ENCODE results near the gene CEACAM20. TPM values are rescaled to one million over a fixed set of nuclear protein-coding genes. Genes with fewer than 3 reads are reported as not detected.
"Not testable (repeated sequence)": the region's sequence is repeated elsewhere in the genome, so short reads cannot be mapped to it uniquely, and the experiment has no call there.

Gene CEACAM20
- total RNA-seq, 1 donor from 2014 or later: not detected

- DNase-seq (ENCODE audit: low read depth in 2 of 2): no peak
These were observed 32.8 kb downstream of the CEACAM20 start for GRCh38 chr19:44496711-44497110.

GRCh38 chr19:44476559-44477408, 52.7 kb downstream of the CEACAM20 start:
- DNase-seq (ENCODE audit: low read depth in 2 of 2): peak; percentile 18 to 19

DNA sequence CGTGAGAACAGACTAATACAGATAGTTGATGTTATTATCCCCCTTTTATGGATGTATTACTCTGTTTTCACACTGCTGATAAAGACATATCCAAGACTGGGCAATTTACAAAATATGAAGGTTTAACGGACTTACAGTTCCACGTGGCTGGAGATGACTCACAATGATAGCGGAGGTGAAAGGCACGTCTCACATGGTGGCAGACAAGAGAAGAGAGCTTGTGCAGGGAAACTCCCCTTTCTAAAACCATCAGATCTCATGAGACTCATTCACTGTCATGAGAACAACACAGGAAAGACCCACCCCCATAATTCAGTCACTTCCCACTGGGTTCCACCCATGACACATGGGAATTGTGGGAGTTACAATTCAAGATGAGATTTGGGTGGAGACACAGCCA, 60.7 kb downstream of the CEACAM20 start:
- not testable (repeated sequence) for DNase-seq (ENCODE audit: low read depth in 2 of 2)

DNA sequence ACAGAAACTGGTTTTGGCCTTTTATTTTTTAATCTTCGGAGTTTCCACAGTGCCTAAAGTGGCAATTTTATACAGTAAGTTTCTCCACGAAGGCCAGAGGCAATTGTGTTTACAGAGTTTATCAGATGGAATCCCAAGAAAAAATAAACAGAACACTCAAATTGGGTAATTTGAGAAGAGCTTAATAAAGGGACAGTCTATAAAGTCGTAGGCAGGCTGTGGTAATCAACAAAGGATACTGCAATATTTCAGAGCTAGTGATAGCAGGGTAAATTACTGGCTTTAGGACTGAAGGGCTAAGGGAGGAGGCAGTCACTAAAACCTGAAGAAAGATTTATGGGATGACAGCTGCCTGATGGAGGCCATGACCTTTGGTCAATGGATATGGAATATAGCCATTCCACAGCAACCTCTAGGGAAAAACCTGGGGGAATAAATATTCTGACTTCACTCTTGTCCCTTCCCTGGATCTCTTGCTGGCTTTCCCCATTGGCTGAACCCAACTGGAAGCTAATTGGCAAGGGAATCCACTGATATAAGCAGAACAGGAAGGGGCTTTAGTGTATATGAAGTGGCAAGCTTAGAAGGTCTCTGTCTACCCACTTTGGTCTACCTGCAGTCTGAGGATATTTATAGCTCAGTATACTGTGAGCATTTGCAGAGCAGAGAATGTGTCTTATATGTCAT, 66.7 kb downstream of the CEACAM20 start:
- not testable (repeated sequence) for DNase-seq (ENCODE audit: low read depth in 2 of 2)

Other genes starting within 250 kb of the CEACAM20 start
- gene ZNF235, start 224.7 kb downstream of the CEACAM20 start, total RNA-seq: 3.5 and 7.5 TPM in 2 replicates
- 5.0 and 6.0 TPM in 2 replicates for gene ZNF112, start 173.0 kb downstream of the CEACAM20 start, total RNA-seq
- 1.1 and 1.4 TPM in 2 replicates for gene ZNF285, start 128.1 kb downstream of the CEACAM20 start, total RNA-seq
- 11.9 and 12.6 TPM in 2 replicates for gene ZNF229, start 81.2 kb downstream of the CEACAM20 start, total RNA-seq
- gene ZNF180, start 29.2 kb downstream of the CEACAM20 start, total RNA-seq: 4.4 and 5.8 TPM in 2 replicates
- gene IGSF23, start 83.9 kb upstream of the CEACAM20 start, total RNA-seq: 0.22 TPM in 1 of 2 replicates, not detected in the other
- gene PVR, start 114.2 kb upstream of the CEACAM20 start, total RNA-seq: 54.9 and 69.4 TPM in 2 replicates
- 0.44 and 1.2 TPM in 2 replicates for gene CEACAM19, start 141.8 kb upstream of the CEACAM20 start, total RNA-seq
- under 0.01 TPM in 1 of 2 replicates, not detected in the other for gene CEACAM16, start 169.5 kb upstream of the CEACAM20 start, total RNA-seq
- gene BCL3, start 219.0 kb upstream of the CEACAM20 start, total RNA-seq: 0.99 and 2.0 TPM in 2 replicates
- not detected in 2 replicates for gene CBLC, start 248.2 kb upstream of the CEACAM20 start, total RNA-seq

All from lung microvascular endothelial cell (primary cell).